H1 (cell line): ENCODE data around the gene KCTD3. TPM values are rescaled to one million over a fixed set of nuclear protein-coding genes. Genes with fewer than 3 reads are reported as not detected.

Source experiments
- CEBPB ChIP-seq: IDR thresholded peaks from 2 replicates; pipeline ENCODE4 v1.6.1; 2012; ENCODE audit warnings: low read depth, low read length
- CREB1 ChIP-seq: IDR thresholded peaks from 2 replicates; pipeline ENCODE4 v1.6.1; 2012; ENCODE audit warnings: inconsistent platforms
- CTBP2 ChIP-seq: IDR thresholded peaks from 2 replicates; pipeline ENCODE4 v1.7.0; 2011; ENCODE audit warnings: borderline replicate concordance, mild to moderate bottlenecking, moderate library complexity, mixed read lengths, low read length; ENCODE audit not compliant: insufficient read depth, insufficient read length
- KDM5A ChIP-seq: fragments of 200-600 bp; IDR thresholded peaks from 2 replicates; pipeline ENCODE4 v1.7.1; 2012; ENCODE audit warnings: mild to moderate bottlenecking, low read length, inconsistent platforms, mixed read lengths
- SIN3A ChIP-seq, 2 experiments: IDR thresholded peaks in 1 of 2; conservative IDR thresholded peaks in 1 of 2; 2 replicates each; pipeline ENCODE4 v1.6.1; 2011 to 2012; ENCODE audit warnings: low read length in 2 of 2, improper control_type of control experiment in 1 of 2, low read depth in 1 of 2, mild to moderate bottlenecking in 1 of 2
- SP2 ChIP-seq: IDR thresholded peaks from 2 replicates; pipeline ENCODE4 v1.6.1; 2012; ENCODE audit warnings: mild to moderate bottlenecking, low read length, inconsistent platforms
- polyA plus RNA-seq, 7 experiments: library from polyadenylated mRNA; depleted of rRNA in 3 of 7; stranded (reverse) in 5 of 7; unstranded in 2 of 7; fragments of >200 nt in 5 of 7; fragments of 200-250 nt in 2 of 7; gene quantifications; 1 replicate in 5 of 7; 2 replicates in 1 of 7; 4 replicates in 1 of 7; pipeline versions ENCODE4 v1.2.1 to v1.2.3, GENCODE V29; 2011 to 2013; ENCODE audit warnings: missing spikeins in 2 of 7, mixed read lengths in 2 of 7
- total RNA-seq: library from RNA; stranded (reverse); fragmentation: NEBNext Ultra II Directional; extraction: Animal tissue kit (Norgen Biotek cat#: 25700); gene quantifications from 2 replicates; pipeline ENCODE4 v1.2.1, GENCODE V29; 2021
- TF ChIP-seq, protein P1 (sequence below): fragments of 300-600 bp; sonication (generic); IDR thresholded peaks from 2 replicates; pipeline ENCODE4 v1.7.1; 2012; ENCODE audit warnings: low read length, moderate library complexity, mild to moderate bottlenecking, inconsistent platforms; ENCODE audit not compliant: insufficient replicate concordance
- TF ChIP-seq, protein P2 (sequence below): IDR thresholded peaks from 2 replicates; pipeline ENCODE4 v1.6.1; 2011; ENCODE audit warnings: low read depth, mild to moderate bottlenecking, low read length; ENCODE audit not compliant: insufficient read depth

The KCTD3 gene
- total and polyA plus RNA-seq, 2 of the 8 experiments (the other 6 are each of a cell fraction or from before 2014, with no cell fraction given), result 43.0 to 55.6 TPM

DNA sequence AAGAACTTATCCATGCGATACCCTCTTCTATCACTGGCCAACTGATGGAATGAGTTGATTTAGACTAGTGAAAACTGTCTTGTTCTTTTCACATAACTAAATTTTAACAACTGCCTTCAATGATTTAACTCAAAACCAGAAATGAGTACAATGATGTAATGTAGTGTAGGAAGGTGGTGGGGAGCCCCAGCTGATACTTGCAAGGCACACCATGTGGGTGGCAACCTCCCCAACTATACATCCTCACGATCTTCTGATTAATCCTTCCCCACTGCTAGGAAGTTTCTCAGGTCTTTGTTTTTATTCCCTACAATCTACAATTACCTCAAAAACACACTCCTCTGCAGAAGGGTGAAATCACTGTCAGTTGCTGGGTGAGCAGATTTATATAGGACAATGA is 100.7 kb downstream of the KCTD3 start (continued):
- TF ChIP-seq, protein P1, sequence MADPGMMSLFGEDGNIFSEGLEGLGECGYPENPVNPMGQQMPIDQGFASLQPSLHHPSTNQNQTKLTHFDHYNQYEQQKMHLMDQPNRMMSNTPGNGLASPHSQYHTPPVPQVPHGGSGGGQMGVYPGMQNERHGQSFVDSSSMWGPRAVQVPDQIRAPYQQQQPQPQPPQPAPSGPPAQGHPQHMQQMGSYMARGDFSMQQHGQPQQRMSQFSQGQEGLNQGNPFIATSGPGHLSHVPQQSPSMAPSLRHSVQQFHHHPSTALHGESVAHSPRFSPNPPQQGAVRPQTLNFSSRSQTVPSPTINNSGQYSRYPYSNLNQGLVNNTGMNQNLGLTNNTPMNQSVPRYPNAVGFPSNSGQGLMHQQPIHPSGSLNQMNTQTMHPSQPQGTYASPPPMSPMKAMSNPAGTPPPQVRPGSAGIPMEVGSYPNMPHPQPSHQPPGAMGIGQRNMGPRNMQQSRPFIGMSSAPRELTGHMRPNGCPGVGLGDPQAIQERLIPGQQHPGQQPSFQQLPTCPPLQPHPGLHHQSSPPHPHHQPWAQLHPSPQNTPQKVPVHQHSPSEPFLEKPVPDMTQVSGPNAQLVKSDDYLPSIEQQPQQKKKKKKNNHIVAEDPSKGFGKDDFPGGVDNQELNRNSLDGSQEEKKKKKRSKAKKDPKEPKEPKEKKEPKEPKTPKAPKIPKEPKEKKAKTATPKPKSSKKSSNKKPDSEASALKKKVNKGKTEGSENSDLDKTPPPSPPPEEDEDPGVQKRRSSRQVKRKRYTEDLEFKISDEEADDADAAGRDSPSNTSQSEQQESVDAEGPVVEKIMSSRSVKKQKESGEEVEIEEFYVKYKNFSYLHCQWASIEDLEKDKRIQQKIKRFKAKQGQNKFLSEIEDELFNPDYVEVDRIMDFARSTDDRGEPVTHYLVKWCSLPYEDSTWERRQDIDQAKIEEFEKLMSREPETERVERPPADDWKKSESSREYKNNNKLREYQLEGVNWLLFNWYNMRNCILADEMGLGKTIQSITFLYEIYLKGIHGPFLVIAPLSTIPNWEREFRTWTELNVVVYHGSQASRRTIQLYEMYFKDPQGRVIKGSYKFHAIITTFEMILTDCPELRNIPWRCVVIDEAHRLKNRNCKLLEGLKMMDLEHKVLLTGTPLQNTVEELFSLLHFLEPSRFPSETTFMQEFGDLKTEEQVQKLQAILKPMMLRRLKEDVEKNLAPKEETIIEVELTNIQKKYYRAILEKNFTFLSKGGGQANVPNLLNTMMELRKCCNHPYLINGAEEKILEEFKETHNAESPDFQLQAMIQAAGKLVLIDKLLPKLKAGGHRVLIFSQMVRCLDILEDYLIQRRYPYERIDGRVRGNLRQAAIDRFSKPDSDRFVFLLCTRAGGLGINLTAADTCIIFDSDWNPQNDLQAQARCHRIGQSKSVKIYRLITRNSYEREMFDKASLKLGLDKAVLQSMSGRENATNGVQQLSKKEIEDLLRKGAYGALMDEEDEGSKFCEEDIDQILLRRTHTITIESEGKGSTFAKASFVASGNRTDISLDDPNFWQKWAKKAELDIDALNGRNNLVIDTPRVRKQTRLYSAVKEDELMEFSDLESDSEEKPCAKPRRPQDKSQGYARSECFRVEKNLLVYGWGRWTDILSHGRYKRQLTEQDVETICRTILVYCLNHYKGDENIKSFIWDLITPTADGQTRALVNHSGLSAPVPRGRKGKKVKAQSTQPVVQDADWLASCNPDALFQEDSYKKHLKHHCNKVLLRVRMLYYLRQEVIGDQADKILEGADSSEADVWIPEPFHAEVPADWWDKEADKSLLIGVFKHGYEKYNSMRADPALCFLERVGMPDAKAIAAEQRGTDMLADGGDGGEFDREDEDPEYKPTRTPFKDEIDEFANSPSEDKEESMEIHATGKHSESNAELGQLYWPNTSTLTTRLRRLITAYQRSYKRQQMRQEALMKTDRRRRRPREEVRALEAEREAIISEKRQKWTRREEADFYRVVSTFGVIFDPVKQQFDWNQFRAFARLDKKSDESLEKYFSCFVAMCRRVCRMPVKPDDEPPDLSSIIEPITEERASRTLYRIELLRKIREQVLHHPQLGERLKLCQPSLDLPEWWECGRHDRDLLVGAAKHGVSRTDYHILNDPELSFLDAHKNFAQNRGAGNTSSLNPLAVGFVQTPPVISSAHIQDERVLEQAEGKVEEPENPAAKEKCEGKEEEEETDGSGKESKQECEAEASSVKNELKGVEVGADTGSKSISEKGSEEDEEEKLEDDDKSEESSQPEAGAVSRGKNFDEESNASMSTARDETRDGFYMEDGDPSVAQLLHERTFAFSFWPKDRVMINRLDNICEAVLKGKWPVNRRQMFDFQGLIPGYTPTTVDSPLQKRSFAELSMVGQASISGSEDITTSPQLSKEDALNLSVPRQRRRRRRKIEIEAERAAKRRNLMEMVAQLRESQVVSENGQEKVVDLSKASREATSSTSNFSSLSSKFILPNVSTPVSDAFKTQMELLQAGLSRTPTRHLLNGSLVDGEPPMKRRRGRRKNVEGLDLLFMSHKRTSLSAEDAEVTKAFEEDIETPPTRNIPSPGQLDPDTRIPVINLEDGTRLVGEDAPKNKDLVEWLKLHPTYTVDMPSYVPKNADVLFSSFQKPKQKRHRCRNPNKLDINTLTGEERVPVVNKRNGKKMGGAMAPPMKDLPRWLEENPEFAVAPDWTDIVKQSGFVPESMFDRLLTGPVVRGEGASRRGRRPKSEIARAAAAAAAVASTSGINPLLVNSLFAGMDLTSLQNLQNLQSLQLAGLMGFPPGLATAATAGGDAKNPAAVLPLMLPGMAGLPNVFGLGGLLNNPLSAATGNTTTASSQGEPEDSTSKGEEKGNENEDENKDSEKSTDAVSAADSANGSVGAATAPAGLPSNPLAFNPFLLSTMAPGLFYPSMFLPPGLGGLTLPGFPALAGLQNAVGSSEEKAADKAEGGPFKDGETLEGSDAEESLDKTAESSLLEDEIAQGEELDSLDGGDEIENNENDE, result no peak
- TF ChIP-seq SIN3A (conservative IDR thresholded peaks at IDR 0.05 in 1 of 2, IDR thresholded peaks at IDR 0.05 in 1 of 2; ENCODE audit: low read depth in 1 of 2, low read length in 2 of 2) (no peak), CEBPB (no peak), CTBP2 (no peak), SP2 (no peak), CREB1 (no peak), KDM5A (no peak)
- TF ChIP-seq, protein P2, sequence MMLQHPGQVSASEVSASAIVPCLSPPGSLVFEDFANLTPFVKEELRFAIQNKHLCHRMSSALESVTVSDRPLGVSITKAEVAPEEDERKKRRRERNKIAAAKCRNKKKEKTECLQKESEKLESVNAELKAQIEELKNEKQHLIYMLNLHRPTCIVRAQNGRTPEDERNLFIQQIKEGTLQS, result no peak
